LNCAP (cell line): ENCODE measurements around the gene GALNT10.

ENCODE experiments used
- CTCF ChIP-seq: fragments of 450-650 bp; IDR thresholded peaks from 2 replicates; pipeline ENCODE4 v1.5.1; 2017; ENCODE audit warnings: mild to moderate bottlenecking

Gene GALNT10

GRCh38 chr5:154278186-154278585 lies 87.7 kb downstream of the GALNT10 start:
- no peak for TF ChIP-seq CTCF

- TF ChIP-seq CTCF = no peak
Observed at GRCh38 chr5:154278908-154279307, 88.4 kb downstream of the GALNT10 start.

- TF ChIP-seq CTCF = no peak
Observed at GRCh38 chr5:154284433-154284832, 93.9 kb downstream of the GALNT10 start.

- TF ChIP-seq CTCF = no peak
Observed at GRCh38 chr5:154285661-154286408, 95.3 kb downstream of the GALNT10 start.

- no peak for TF ChIP-seq CTCF
Observed at GRCh38 chr5:154286557-154286956, 96.0 kb downstream of the GALNT10 start.

GRCh38 chr5:154287136-154287535 lies 96.6 kb downstream of the GALNT10 start:
- TF ChIP-seq CTCF = no peak

- TF ChIP-seq CTCF = no peak
Observed at GRCh38 chr5:154288145-154288544, 97.6 kb downstream of the GALNT10 start.

GRCh38 chr5:154291917-154292316 lies 101.4 kb downstream of the GALNT10 start:
- TF ChIP-seq CTCF = no peak
